Endothelial cell of umbilical vein (primary cell): ENCODE results near the gene PTPRT. TPM values are rescaled to one million over a fixed set of nuclear protein-coding genes. Genes with fewer than 3 reads are reported as not detected.

Experiments
- BruUV-seq: library from RNA; stranded (reverse); fragments of 400-500 nt; replicated peaks from 2 replicates; lab custom pipeline; 2021; lab: Mats Ljungman, UMichigan
- CTCF ChIA-PET: fragments of 300-600, 350-600 bp; sonication (Branson Sonifier 250); formaldehyde crosslinking; loops from one replicate; lab custom pipeline; 2021; ENCODE audit warnings: antibody characterized with exemption, inconsistent platforms; lab: Charles Lee
- POLR2A ChIA-PET: fragments of 300-600, 350-600 bp; sonication (Branson Sonifier 250); formaldehyde crosslinking; loops from one replicate; lab custom pipeline; 2021; ENCODE audit warnings: antibody characterized with exemption, inconsistent platforms; lab: Charles Lee
- DNase-seq: peaks from one replicate; pipeline ENCODE4 v3.0.0-alpha.2; 2011; ENCODE audit warnings: low read depth, low spot score
- FAIRE-seq: peaks from 2 replicates; lab custom pipeline; 2011; peaks lifted over from hg19 to GRCh38; lab: Jason Lieb, UNC
- H2AFZ ChIP-seq: 2 replicates; pipeline ENCODE4 v1.6.0; 2012; ENCODE audit warnings: low read depth, low read length, control low read depth, inconsistent platforms
- H3K27ac ChIP-seq: 2 replicates; pipeline ENCODE4 v1.5.1; 2011; ENCODE audit warnings: low read depth, mild to moderate bottlenecking, control low read depth, low read length, moderate library complexity; ENCODE audit not compliant: insufficient read depth
- H3K27me3 ChIP-seq, 2 experiments: 2 replicates each; pipeline versions ENCODE4 v1.6.0 to v1.6.1; 2011; ENCODE audit warnings: low read length in 2 of 2, mixed read lengths in 1 of 2; ENCODE audit not compliant: control insufficient read depth in 2 of 2, insufficient read depth in 2 of 2
- H3K36me3 ChIP-seq, 2 experiments: 2 replicates in 1 of 2; 3 replicates in 1 of 2; pipeline ENCODE4 v1.5.1; 2011; ENCODE audit warnings: low read length in 2 of 2, mild to moderate bottlenecking in 1 of 2, moderate library complexity in 1 of 2; ENCODE audit not compliant: control insufficient read depth in 2 of 2, insufficient read depth in 2 of 2; ENCODE audit errors: extremely low read depth in 1 of 2
- H3K4me1 ChIP-seq: 3 replicates; pipeline ENCODE4 v1.5.1; 2011; ENCODE audit warnings: mild to moderate bottlenecking, low read length; ENCODE audit not compliant: control insufficient read depth, insufficient read depth; ENCODE audit errors: extremely low read depth
- H3K4me2 ChIP-seq: 2 replicates; pipeline ENCODE4 v1.6.1; 2011; ENCODE audit warnings: low read length, control low read depth, mixed read lengths; ENCODE audit not compliant: insufficient read depth
- H3K4me3 ChIP-seq, 3 experiments: fragments of 200-600 bp in 1 of 3; sonication (generic), shearing (Covaris generic) in 1 of 3; replicated peaks in 1 of 3; 2 replicates each; pipeline ENCODE4 v1.5.1; 2011 to 2016; ENCODE audit warnings: control low read depth in 3 of 3, low read length in 3 of 3, mild to moderate bottlenecking in 2 of 3, inconsistent platforms in 1 of 3, low read depth in 1 of 3, moderate library complexity in 1 of 3; ENCODE audit not compliant: insufficient read depth in 1 of 3
- H3K79me2 ChIP-seq: 2 replicates; pipeline ENCODE4 v1.6.0; 2012; ENCODE audit warnings: low read length, inconsistent platforms; ENCODE audit not compliant: control insufficient read depth, insufficient read depth
- H3K9ac ChIP-seq: replicated peaks from 2 replicates; pipeline ENCODE3; 2011; ENCODE audit warnings: low read length, control low read depth; ENCODE audit not compliant: insufficient read depth; ENCODE audit errors: extremely low read depth
- H3K9me1 ChIP-seq: replicated peaks from 3 replicates; pipeline ENCODE4 v1.6.0; 2011; ENCODE audit warnings: mild to moderate bottlenecking, low read length; ENCODE audit not compliant: control insufficient read depth, insufficient read depth; ENCODE audit errors: extremely low read depth
- H3K9me3 ChIP-seq: replicated peaks from 2 replicates; pipeline ENCODE4 v1.5.1; 2012; ENCODE audit warnings: low read length, inconsistent platforms; ENCODE audit not compliant: control insufficient read depth, insufficient read depth
- H4K20me1 ChIP-seq: replicated peaks from 2 replicates; pipeline ENCODE3; 2011; ENCODE audit warnings: mild to moderate bottlenecking, low read length; ENCODE audit not compliant: control insufficient read depth, insufficient read depth; ENCODE audit errors: extremely low read depth
- CTCF ChIP-seq, 2 donors: IDR thresholded peaks; 1 replicate in 1 of 2; 2 replicates in 1 of 2; pipeline ENCODE4 v1.5.1; 2011; ENCODE audit warnings: low read length in 2 of 2, mild to moderate bottlenecking in 2 of 2, moderate library complexity in 2 of 2, control low read depth in 1 of 2, inconsistent platforms in 1 of 2, low read depth in 1 of 2; ENCODE audit not compliant: insufficient read depth in 1 of 2; ENCODE audit errors: extremely low read depth in 1 of 2
- EZH2 ChIP-seq: IDR thresholded peaks from 2 replicates; pipeline ENCODE4 v1.6.1; 2012; ENCODE audit warnings: borderline replicate concordance, low read depth, mild to moderate bottlenecking, moderate library complexity, low read length, inconsistent platforms; ENCODE audit not compliant: severe bottlenecking
- FOS ChIP-seq: IDR thresholded peaks from 2 replicates; pipeline ENCODE4 v1.6.1; 2011; ENCODE audit warnings: mild to moderate bottlenecking, low read length, moderate library complexity, borderline replicate concordance; ENCODE audit not compliant: insufficient read depth
- GATA2 ChIP-seq: IDR thresholded peaks from 2 replicates; pipeline ENCODE4 v1.7.0; 2011; ENCODE audit warnings: low read depth, mild to moderate bottlenecking, moderate library complexity, mixed read lengths, low read length; ENCODE audit not compliant: insufficient read length, insufficient read depth
- JUN ChIP-seq: IDR thresholded peaks from 2 replicates; pipeline ENCODE4 v1.6.1; 2011; ENCODE audit warnings: borderline replicate concordance, low read depth; ENCODE audit not compliant: insufficient read length, insufficient read depth
- MAX ChIP-seq: IDR thresholded peaks from 2 replicates; pipeline ENCODE4 v1.6.1; 2011; ENCODE audit not compliant: insufficient read depth, insufficient read length
- MYC ChIP-seq: IDR thresholded peaks from one replicate; pipeline ENCODE4 v1.6.1; 2011; ENCODE audit warnings: mild to moderate bottlenecking, low read depth, low read length
- POLR2A ChIP-seq: IDR thresholded peaks from 2 replicates; pipeline ENCODE4 v1.6.1; 2012; ENCODE audit warnings: low read depth, mild to moderate bottlenecking, control low read depth, low read length
- POLR2AphosphoS5 ChIP-seq: IDR thresholded peaks from 2 replicates; pipeline ENCODE4 v1.6.1; 2012; ENCODE audit warnings: low read depth, mild to moderate bottlenecking, control low read depth, low read length, moderate library complexity; ENCODE audit not compliant: insufficient read depth
- dilution Hi-C: fragments of 300-500 bp; cut with MboI; formaldehyde crosslinking; loops from one replicate; pipeline ENCODE4 v1.15.0; 2019; ENCODE audit warnings: low sequenced_read_pairs; ENCODE audit not compliant: extremely low pct_ligation_motif_present
- intact Hi-C: fragments of 100-400 bp; cut with micrococcal nuclease; formaldehyde crosslinking; loops from one replicate; pipeline ENCODE4 v1.10.0; 2022
- polyA plus RNA-seq, 4 experiments: library from polyadenylated mRNA; depleted of rRNA in 3 of 4; stranded (reverse) in 3 of 4; unstranded in 1 of 4; fragments of >200 nt; gene quantifications; 2 replicates each; pipeline versions ENCODE4 v1.2.1 to v1.2.3, GENCODE V29; 2011 to 2012; ENCODE audit warnings: missing spikeins in 1 of 4
- total RNA-seq: library from RNA; stranded (reverse); gene quantifications from 2 replicates; pipeline ENCODE4 v1.2.3, GENCODE V29; 2021

Gene PTPRT
- total and polyA plus RNA-seq, 2 donors (not counting 3 experiments of a cell fraction or from before 2014, with no cell fraction given): not detected

GRCh38 chr20:42401613-42402012, 788.1 kb downstream of the PTPRT start:
- POLR2A ChIA-PET: no interaction called here
- H3K9ac ChIP-seq: no peak overlapping the region
- H3K9me1 ChIP-seq: no peaks in the 10 kb centered on the region
- dilution Hi-C loops: no loop called here
- CTCF ChIA-PET: no interaction called here
- H3K4me1 ChIP-seq: no peaks in the 10 kb centered on the region
- TF ChIP-seq POLR2AphosphoS5 (no peak), MAX (no peak), JUN (no peak), GATA2 (no peak), EZH2 (no peak), CTCF (IDR thresholded peaks at IDR 0.05; ENCODE audit: extremely low read depth in 1 of 2, insufficient read depth in 1 of 2, low read depth in 1 of 2, low read length in 2 of 2) (no peak), MYC (no peak), FOS (no peak), POLR2A (no peak)
- H3K27ac ChIP-seq: no peak overlapping the region
- FAIRE-seq (no peak), DNase-seq (no peak)
- no peaks in the 10 kb centered on the region for H3K36me3 ChIP-seq
- H3K9me3 ChIP-seq: peaks cover 3% of the 10 kb centered on the region
- intact Hi-C loops: no loop called here
- no peak overlapping the region for H3K4me3 ChIP-seq
- H3K79me2 ChIP-seq: no peaks in the 10 kb centered on the region
- BruUV-seq: no TSS peak
- H3K27me3 ChIP-seq: no peaks in the 10 kb centered on the region
- no peaks in the 10 kb centered on the region for H4K20me1 ChIP-seq
- H2AFZ ChIP-seq: no peak overlapping the region
- no peak overlapping the region for H3K4me2 ChIP-seq
